K562 (cell line): Measurements from ENCODE around the gene SKIC2. TPM values are rescaled to one million over a fixed set of nuclear protein-coding genes. Genes with fewer than 3 reads are reported as not detected.

ENCODE experiments used
- ATF7 ChIP-seq: fragments of 450-650 bp; IDR thresholded peaks from 2 replicates; pipeline ENCODE4 v1.7.1; 2014; ENCODE audit warnings: mild to moderate bottlenecking, moderate library complexity
- FOXK1 ChIP-seq: sonication (generic); formaldehyde crosslinking; IDR thresholded peaks from 2 replicates; pipeline ENCODE4 v1.8.0; 2022; ENCODE audit warnings: missing genetic modification reagents, mild to moderate bottlenecking, borderline replicate concordance
- IFI16 ChIP-seq: fragments of 250-450 bp; sonication (Bioruptor Pico); IDR thresholded peaks from 2 replicates; pipeline ENCODE4 v2.1.2; 2022; ENCODE audit warnings: mild to moderate bottlenecking, inconsistent platforms
- ILF3 ChIP-seq: fragments of 450-650 bp; IDR thresholded peaks from 2 replicates; pipeline ENCODE4 v1.6.1; 2018; ENCODE audit warnings: antibody characterized with exemption, mild to moderate bottlenecking, moderate library complexity, borderline replicate concordance
- MECOM ChIP-seq: fragments of 250-450 bp; sonication (Bioruptor Pico); IDR thresholded peaks from 2 replicates; pipeline ENCODE4 v1.8.0; 2022; ENCODE audit warnings: inconsistent platforms
- NUFIP1 ChIP-seq: fragments of 450-650 bp; IDR thresholded peaks from 2 replicates; pipeline ENCODE4 v1.6.1; 2018; ENCODE audit not compliant: partially characterized antibody
- POLR2G ChIP-seq: fragments of 200-400 bp; formaldehyde crosslinking; IDR thresholded peaks from 2 replicates; pipeline ENCODE4 v1.6.1; 2017; ENCODE audit warnings: low read depth, mild to moderate bottlenecking, antibody characterized with exemption, low read length, moderate library complexity
- PRDM10 ChIP-seq: fragments of 450-650 bp; IDR thresholded peaks from 2 replicates; pipeline ENCODE4 v1.6.1; 2018; ENCODE audit not compliant: partially characterized antibody
- RBM34 ChIP-seq: fragments of 200-400 bp; formaldehyde crosslinking; IDR thresholded peaks from 2 replicates; pipeline ENCODE4 v1.6.1; 2018; ENCODE audit warnings: low read length, borderline replicate concordance; ENCODE audit not compliant: insufficient read depth
- SMARCE1 ChIP-seq: fragments of 450-650 bp; IDR thresholded peaks from 2 replicates; pipeline ENCODE4 v1.7.1; 2016; ENCODE audit warnings: mild to moderate bottlenecking
- SOX6 ChIP-seq: fragments of 450-650 bp; IDR thresholded peaks from 2 replicates; pipeline ENCODE4 v1.6.1; 2014; ENCODE audit warnings: mild to moderate bottlenecking
- TEAD2 ChIP-seq: fragments of 450-650 bp; IDR thresholded peaks from 2 replicates; pipeline ENCODE4 v1.6.1; 2016; ENCODE audit warnings: missing genetic modification characterization, control low read depth, missing compliant biosample characterization
- TFE3 ChIP-seq: fragments of 450-650 bp; formaldehyde crosslinking; IDR thresholded peaks from 2 replicates; pipeline ENCODE4 v1.4.0; 2020; ENCODE audit warnings: mild to moderate bottlenecking, mixed read lengths
- ZBTB43 ChIP-seq: sonication (generic); formaldehyde crosslinking; IDR thresholded peaks from 2 replicates; pipeline ENCODE4 v1.8.0; 2023; ENCODE audit warnings: mild to moderate bottlenecking, missing genetic modification reagents
- ZEB2 ChIP-seq: fragments of 450-650 bp; IDR thresholded peaks from 2 replicates; pipeline ENCODE4 v1.6.1; 2016
- ZNF274 ChIP-seq: IDR thresholded peaks from 2 replicates; pipeline ENCODE4 v1.6.1; 2011; ENCODE audit warnings: low read depth, mild to moderate bottlenecking, low read length, moderate library complexity, borderline replicate concordance
- ZNF398 ChIP-seq: fragments of 250-450 bp; sonication (Bioruptor Pico); IDR thresholded peaks from 2 replicates; pipeline ENCODE4 v1.8.0; 2021; ENCODE audit warnings: moderate library complexity, mild to moderate bottlenecking, inconsistent platforms
- polyA plus RNA-seq, 8 experiments: library from polyadenylated mRNA; depleted of rRNA in 4 of 8; stranded (reverse) in 5 of 8; unstranded in 3 of 8; fragments of >200 nt; fragmentation: Nextera tagmentation in 2 of 8; fragmentation: Illumina TruSeq in 1 of 8; extraction: Ambion mirVana in 2 of 8; extraction: Trizol in 1 of 8; gene quantifications; 2 replicates each; pipeline versions ENCODE4 v1.2.1 to v1.2.3, GENCODE V29; 2011 to 2014; ENCODE audit warnings: inconsistent platforms in 1 of 8, missing spikeins in 1 of 8
- total RNA-seq, 7 experiments: library from RNA; depleted of rRNA in 6 of 7; stranded (reverse); fragments of >200 nt in 6 of 7; fragmentation: Illumina TruSeq in 2 of 7; extraction: Trizol in 2 of 7; gene quantifications; 2 replicates each; pipeline versions ENCODE4 v1.2.1 to v1.2.3, GENCODE V29; 2011 to 2021; ENCODE audit warnings: low replicate concordance in 1 of 7
- TF ChIP-seq, protein P1 (sequence below): fragments of 450-650 bp; formaldehyde crosslinking; IDR thresholded peaks from 2 replicates; pipeline ENCODE4 v1.4.0; 2022; ENCODE audit warnings: missing genetic modification characterization

Gene SKIC2
- total and polyA plus RNA-seq, 9 of the 15 experiments (the other 6 are each of a cell fraction or from before 2014, with no cell fraction given): 3.3 to 94.6 (median 38.8) TPM

GRCh38 chr6:31968791-31969711 lies 10.1 kb downstream of the SKIC2 start (continued):
- TF ChIP-seq PRDM10 (no peak), ILF3 (no peak), FOXK1 (CRISPR knock-in tag) (no peak), NUFIP1 (no peak), POLR2G (peak; percentile 15; the same call in 1 of the 2 replicates), ZEB2 (no peak), IFI16 (CRISPR knock-in tag) (0 out of 2 replicates have a peak, but pooled peaks have one; percentile 46), ZNF274 (no peak), RBM34 (no peak), ZBTB43 (CRISPR knock-in tag) (no peak), ZNF398 (CRISPR knock-in tag) (no peak), SMARCE1 (no peak), SOX6 (no peak), ATF7 (no peak), TFE3 (CRISPR knock-in tag) (no peak), TEAD2 (tag) (no peak), MECOM (CRISPR knock-in tag) (peak; percentile 30; the same call in 1 of the 2 replicates)
- TF ChIP-seq, protein P1, sequence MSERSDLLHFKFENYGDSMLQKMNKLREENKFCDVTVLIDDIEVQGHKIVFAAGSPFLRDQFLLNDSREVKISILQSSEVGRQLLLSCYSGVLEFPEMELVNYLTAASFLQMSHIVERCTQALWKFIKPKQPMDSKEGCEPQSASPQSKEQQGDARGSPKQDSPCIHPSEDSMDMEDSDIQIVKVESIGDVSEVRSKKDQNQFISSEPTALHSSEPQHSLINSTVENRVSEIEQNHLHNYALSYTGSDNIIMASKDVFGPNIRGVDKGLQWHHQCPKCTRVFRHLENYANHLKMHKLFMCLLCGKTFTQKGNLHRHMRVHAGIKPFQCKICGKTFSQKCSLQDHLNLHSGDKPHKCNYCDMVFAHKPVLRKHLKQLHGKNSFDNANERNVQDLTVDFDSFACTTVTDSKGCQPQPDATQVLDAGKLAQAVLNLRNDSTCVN: peak; percentile 70; the same call in 1 of the 2 replicates
